CD4-positive, alpha-beta T cell treated with Interleukin-17A for 1 hour (primary cell): ENCODE measurements around the gene MDK.

Experiments
- DNase-seq: peaks from one replicate; pipeline ENCODE4 v3.0.0-alpha.2; 2020

MDK gene

DNA sequence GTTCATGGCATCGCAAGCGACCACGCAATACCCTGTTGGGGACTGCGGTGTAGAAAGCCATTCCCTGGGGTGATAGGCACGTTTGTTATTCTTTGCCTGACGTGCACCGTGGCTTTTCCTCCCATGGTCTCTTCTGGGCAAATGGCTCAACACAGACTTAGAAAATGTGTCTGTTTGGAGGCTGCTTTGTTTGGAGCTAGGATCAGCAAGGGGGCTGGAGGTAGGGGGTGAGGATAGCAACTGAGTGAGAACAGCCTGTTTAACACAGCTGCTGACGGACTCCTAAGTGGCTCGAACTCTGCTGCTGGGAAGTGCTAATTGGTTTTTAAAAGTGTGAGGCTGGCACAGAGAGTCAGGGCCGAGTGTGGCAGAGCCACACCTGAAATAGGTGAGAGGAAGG is 26.2 kb downstream of the MDK start:
- DNase-seq = no peak

DNA sequence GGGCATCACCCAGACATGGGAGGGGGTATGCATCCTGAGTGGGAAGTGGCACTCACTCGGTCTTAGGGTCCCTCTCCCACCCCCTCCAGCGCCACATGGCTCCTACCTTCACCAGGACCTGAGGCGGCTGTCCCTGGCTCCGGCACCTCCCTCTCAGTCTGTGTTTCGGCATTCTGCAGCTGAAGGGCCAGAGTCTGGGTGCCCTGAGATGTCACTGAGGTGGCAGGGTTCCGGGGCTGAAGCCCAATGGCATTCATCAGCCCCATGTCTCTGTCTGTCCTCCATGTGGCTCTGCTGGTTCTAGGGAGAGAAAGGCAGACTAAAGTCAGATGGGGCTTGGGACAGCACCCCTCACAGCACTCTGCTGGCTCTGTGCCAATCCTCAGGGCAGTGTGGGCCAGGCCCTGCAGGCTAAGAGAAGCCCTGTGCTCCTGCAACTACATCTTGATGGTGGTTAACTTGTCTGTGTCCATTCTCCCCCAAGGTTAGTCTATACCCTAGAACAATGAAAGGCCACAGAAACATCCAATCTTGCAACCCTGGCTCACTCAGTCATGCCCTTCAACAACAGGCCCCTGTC is 27.0 kb downstream of the MDK start:
- no peak for DNase-seq

DNA sequence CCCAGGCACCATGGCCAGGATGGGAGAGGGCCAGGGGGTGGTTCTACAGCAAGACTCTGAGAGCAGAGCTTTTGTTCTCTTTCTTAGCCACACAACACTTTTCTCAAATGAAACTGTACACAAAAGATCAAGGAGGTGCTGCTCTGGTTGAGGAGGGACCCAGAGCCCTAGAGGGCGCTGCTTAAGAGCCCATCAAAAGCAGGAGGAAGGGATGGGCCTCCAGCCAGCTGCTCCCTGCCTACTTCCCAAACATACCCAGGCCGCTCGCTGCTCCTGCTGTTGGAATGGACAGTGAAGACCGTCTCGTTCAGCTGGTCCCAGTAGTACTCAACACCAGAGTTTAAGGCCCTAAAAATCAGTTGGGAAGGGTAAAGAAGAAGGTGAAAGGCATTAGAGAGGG is 28.6 kb downstream of the MDK start:
- DNase-seq = no peak

DNA sequence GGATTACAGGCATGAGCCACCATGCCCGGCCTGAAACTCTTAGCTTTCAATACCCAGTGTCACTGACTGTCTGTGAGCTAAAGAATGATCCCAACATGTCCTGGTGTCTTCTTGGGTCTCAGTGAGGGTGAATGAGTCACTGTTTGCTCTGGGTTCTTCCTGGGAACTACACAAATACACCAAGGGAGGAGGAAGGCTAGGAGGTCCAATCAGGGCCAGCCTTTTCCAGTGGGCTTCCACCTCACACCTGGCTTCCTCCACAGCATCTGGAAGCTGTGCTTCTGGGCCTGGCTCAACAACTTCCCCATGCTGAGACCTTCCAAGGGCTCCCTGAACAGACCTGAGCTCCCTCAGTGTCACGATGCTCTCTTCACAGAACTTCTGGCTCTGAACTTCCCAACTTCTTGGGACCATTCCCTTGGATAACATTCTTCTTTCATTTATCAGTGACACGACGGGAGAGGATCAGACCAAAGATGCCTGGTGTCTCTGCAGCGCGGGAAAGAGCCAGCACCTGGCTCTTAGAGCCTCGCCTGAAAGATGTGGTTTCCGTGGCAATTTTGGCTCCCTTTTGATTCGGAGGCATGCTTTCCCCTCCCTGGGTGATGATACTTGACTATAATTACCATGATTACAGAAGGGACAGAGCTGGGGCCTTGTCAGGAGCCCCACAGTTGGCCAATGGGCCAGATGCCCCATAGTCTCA is 32.4 kb downstream of the MDK start:
- DNase-seq = no peak

DNA sequence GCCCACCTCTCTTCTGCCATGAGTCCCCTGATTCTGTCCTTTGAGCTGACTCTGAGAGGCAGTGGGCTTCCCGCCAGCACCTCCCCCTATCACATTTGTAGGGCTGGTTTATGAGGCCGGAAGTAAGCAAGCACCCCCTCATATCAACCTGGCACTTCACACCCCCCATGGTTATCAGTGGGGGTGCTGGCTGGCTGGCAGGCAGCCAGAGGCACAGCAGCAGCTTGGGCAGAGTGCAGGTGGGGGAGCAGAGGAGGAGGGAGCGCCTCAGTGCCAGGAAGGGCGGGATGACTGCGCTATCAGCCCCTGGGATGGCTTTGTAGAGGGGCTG is 33.0 kb downstream of the MDK start:
- no peak for DNase-seq

DNA sequence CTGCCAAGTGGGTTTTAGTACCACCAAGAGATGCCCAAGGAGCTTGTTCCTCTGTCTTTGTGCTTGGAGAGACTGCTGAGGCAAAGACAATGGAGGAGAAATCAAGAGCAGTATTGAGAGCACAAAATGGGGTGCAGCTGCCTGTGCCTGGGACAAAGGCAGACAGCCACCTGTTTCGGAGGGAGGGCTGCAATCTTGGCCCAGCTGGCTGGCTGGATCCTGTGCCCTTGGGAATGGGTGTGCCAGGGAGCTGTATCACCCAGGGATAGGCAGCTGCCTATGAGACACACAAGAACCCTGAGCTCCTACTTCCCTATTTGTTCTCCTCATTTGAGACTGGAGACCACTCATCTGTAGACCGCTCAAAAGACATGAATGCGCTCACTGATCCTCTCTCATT is 33.4 kb downstream of the MDK start:
- no peak for DNase-seq

DNA sequence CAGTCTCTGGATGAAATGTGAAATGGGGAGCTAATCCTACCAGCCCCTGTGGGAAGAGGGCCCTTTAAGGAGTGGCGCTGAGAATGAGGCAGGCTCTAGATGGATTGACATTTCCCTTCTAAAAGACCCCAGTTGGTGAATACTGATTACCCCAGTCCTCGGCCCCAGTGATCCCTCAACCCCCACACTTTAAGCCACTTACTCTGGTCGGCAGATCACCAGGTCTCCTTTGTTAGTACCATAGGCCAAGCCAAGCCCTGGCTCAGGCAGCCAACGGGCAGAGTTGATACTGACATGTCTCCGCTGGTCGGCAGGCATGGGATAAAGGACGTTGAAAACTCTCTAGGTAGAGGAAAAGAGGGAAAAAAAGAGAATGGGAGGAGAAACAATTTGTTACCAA is 36.2 kb downstream of the MDK start:
- no peak for DNase-seq

DNA sequence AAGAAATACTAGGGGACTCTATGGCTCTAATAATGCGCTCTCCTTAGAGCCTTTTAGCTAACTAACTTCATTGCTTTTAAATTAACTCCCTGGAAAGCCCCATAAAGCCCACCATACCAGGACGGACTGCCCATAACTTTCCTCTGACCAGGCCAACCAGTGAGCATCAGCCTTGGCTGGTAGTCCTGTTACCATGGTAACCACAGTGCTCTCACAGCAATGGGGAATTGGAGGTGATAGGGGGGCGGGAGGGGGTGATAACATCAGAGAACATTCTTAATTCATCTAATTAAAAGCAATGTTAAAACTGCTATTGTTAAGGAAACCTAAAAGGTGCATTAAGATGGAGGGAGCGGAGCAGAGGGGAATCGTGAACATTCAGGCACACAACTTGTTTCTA is 37.3 kb downstream of the MDK start:
- DNase-seq = no peak

DNA sequence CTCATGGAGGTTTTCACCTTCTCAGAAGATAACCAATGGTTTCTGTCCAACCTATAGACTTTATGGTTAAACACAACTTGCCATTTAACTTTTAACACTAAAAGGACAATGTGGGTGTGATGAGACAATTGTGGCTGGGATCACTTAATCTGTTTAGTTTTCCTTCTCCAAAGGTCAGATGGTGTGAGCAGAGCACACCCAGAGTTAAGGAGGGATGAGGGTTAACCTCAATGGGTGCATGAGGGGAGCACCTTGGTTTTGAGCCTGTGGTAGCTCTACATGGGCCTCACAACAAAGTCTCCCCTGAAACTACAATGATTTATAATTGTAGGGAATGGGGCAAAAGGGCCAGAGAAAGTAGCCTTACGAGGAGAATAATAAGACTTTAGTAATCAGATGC is 39.0 kb downstream of the MDK start:
- DNase-seq = no peak

DNA sequence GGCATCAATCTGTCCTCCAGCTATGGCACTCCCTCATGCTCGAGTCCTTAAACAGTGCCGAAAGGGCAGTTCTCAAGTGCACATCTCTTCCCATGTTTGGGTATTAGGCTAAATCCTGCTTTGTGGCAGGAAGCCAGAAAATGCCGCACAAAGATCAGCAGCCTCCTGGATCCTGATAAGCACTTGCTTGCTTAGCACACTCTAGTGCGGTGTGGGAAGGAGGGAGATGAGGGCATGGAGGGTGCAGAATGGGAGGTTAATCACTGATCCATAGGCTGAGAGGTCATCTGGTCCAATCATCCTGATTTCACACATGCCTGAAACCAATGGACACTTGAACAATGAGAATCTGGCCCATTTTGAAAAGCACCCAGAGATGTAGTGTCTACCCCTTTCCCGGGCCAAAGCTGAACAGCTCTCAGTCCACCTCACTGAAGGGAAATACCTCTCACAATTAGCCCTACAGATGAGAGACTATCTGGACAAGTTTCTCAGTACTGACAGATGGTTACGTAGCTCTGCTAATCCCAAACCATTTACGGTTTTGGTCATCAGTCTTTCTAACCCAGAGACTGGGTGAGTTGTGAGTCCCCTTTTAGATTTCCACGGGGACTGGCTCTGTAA is 39.9 kb downstream of the MDK start:
- DNase-seq = no peak

DNA sequence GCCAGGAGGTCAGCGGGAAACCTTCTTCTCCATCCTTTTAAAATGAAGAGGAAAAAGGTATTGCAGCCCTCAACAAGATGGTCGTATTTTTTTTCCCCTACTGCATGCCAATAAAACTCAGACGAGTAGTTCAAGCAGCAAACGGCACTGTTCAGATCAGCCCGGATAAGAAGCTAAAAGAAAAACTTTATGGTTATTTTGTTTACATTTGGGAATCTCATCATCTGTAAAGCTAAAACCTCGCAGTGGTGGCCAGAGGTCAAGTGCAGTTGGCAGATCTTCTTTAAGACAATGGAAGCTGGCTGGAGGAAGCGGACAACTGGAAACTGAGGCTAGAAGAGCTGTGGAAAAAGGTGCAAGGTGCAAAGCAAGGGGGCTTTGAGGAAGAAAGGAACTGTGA is 41.1 kb downstream of the MDK start:
- DNase-seq = no peak

DNA sequence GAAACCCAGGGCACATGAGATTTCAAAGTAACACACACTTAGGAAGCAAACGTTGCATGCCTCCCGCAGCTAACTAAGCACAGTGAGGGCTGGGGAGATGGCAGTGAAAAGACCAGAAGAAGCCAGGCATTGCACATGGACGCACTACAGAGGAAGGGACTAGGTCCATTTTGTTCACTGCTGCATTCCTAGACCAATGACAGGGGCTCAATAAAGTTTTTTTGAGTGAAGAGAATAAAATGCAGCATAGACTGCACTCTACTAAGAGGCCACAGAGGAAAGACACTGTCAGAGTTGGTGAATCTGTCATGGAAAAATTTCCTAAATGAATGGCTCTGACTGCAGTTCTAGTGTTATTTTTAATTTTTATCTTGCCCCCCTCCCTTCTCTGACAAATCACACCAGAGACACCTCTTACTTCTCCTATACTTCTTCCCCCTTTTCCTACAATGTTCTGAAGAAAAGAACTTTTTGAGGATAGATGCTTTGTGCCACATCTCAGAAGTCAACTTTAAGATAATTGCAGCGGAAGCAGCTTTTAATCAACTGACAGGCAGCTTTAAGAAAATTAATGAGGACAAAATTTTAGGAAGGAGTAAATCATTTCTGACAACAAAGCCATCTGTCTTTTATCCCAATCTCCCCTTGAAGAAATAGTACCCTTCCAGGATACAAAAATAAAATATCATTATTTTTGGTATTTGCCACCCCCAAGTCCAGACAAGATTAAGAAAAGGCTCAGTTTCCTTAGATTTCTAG is 44.9 kb downstream of the MDK start:
- no peak for DNase-seq

DNA sequence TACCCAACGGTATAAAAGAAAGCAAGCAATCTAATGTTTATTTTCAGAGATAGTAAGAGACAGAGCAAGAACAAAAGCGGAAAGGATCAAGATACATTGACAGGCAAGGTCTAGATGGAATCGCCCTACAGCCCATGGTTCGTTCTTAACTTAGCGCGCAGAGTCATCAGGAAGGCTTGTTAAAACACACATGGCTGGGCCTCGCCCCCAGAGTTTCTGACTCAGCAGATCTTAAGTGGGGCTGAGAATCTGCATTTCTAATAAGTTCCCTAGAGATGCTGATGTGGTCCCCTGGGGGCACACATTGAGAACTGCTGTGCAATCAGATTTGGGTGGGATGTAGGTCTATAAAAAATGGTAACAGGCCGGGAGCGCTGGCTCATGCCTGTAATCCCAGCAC is 45.9 kb downstream of the MDK start:
- DNase-seq = no peak

DNA sequence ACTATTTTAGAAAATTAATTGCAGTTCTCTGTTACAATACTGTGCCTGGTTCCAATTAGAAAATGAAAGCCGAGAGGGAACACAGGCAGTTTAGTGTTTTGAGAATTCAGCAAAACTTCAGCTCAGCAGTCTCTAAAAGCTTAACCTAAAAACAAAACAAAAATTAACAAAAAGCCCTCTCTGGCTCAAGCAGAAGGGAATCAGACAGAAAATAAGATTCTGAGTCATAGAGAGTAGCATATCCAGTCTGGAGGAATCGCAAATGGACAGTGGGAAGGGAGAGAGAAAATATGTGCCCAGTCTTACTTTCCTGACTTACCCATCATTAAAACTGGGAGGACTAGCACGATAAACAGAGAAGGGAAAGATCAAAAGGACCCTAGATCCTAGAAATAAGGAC is 48.2 kb downstream of the MDK start:
- no peak for DNase-seq

DNA sequence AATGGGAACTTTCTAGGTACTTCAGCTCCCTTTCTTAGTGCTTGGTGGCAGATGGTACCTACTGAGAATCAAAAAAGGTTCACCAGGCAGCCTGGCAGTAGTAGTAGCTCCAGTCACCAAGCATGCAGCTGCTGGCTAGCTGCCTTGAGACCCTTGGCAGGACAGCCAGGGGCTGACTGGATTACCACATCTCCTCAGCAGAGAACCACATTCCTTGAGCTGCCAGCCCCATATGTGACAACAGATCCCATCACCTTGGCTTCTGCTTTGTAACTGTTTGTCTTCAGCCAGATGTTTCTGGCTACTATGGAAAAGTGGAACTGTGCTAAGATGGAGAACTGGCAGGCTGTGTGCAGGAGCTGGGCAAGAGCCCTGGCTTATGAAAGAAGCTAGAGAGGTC is 49.7 kb downstream of the MDK start:
- DNase-seq = no peak
